A673 (cell line): ENCODE data around the gene ABLIM3. TPM values are rescaled to one million over a fixed set of nuclear protein-coding genes. Genes with fewer than 3 reads are reported as not detected.

ENCODE experiments used
- BruUV-seq: library from RNA; stranded (reverse); fragments of 400-500 nt; replicated peaks from 2 replicates; lab custom pipeline; 2021; lab: Mats Ljungman, UMichigan
- CTCF ChIA-PET: fragments of 300-600 bp; sonication (Branson Sonifier 250); formaldehyde crosslinking; loops from one replicate; lab custom pipeline; 2022; ENCODE audit warnings: antibody characterized with exemption; lab: Charles Lee
- POLR2A ChIA-PET: fragments of 300-600 bp; sonication (Branson Sonifier 250); formaldehyde crosslinking; loops from one replicate; lab custom pipeline; 2022; ENCODE audit warnings: antibody characterized with exemption; ENCODE audit not compliant: low non-redundant PET; lab: Charles Lee
- DNase-seq: peaks from one replicate; pipeline ENCODE4 v3.0.0-alpha.2; 2015; ENCODE audit warnings: low spot score
- H3K27ac ChIP-seq: fragments of 200-600 bp; sonication (generic); 2 replicates; pipeline ENCODE4 v1.5.1; 2016; ENCODE audit warnings: mixed run types, low read depth, mild to moderate bottlenecking, mixed read lengths, antibody characterized with exemption, low read length; ENCODE audit not compliant: poor library complexity, severe bottlenecking
- H3K27me3 ChIP-seq: fragments of 200-600 bp; sonication (generic); replicated peaks from 2 replicates; pipeline ENCODE4 v1.6.1; 2017; ENCODE audit warnings: mixed run types, low read depth, mild to moderate bottlenecking, mixed read lengths, antibody characterized with exemption, low read length; ENCODE audit not compliant: insufficient read depth, poor library complexity
- H3K36me3 ChIP-seq: fragments of 200-600 bp; sonication (generic); 2 replicates; pipeline ENCODE4 v1.6.1; 2016; ENCODE audit warnings: mixed run types, mild to moderate bottlenecking, mixed read lengths, antibody characterized with exemption, low read length; ENCODE audit not compliant: insufficient read depth, poor library complexity, severe bottlenecking
- H3K4me1 ChIP-seq: fragments of 200-600 bp; sonication (generic); 2 replicates; pipeline ENCODE4 v1.6.1; 2017; ENCODE audit warnings: mixed run types, mild to moderate bottlenecking, mixed read lengths, antibody characterized with exemption, low read length; ENCODE audit not compliant: insufficient read depth, poor library complexity, severe bottlenecking
- H3K4me3 ChIP-seq: fragments of 200-600 bp; sonication (generic); 2 replicates; pipeline ENCODE4 v1.5.1; 2016; ENCODE audit warnings: low read depth, mixed run types, mild to moderate bottlenecking, mixed read lengths, low read length; ENCODE audit not compliant: poor library complexity, severe bottlenecking
- H3K9me3 ChIP-seq: fragments of 200-600 bp; sonication (generic); 2 replicates; pipeline ENCODE4 v1.6.1; 2016; ENCODE audit warnings: mixed run types, low read depth, mild to moderate bottlenecking, mixed read lengths, antibody characterized with exemption, low read length; ENCODE audit not compliant: poor library complexity, severe bottlenecking
- CTCF ChIP-seq: fragments of 300-800, 200-600 bp; sonication (generic); conservative IDR thresholded peaks from 2 replicates; pipeline ENCODE4 v1.5.1; 2017; ENCODE audit warnings: low read depth, mild to moderate bottlenecking, antibody characterized with exemption, low read length, moderate library complexity, mixed read lengths
- EZH2 ChIP-seq: fragments of 200-600 bp; sonication (generic); IDR thresholded peaks from 2 replicates; pipeline ENCODE4 v1.6.1; 2017; ENCODE audit warnings: borderline replicate concordance, low read depth, mild to moderate bottlenecking, mixed read lengths, antibody characterized with exemption, low read length; ENCODE audit not compliant: poor library complexity, severe bottlenecking
- intact Hi-C: fragments of 100-400 bp; cut with micrococcal nuclease; formaldehyde crosslinking; loops from one replicate; pipeline ENCODE4 v1.10.0; 2022; ENCODE audit not compliant: unreplicated experiment
- total RNA-seq: library from RNA; stranded (reverse); gene quantifications from 2 replicates; pipeline ENCODE4 v1.2.3, GENCODE V29; 2021

Gene ABLIM3
- total RNA-seq, 1 experiment from 2014 or later, result not detected

- ChIA-PET POLR2A (no interaction called here), CTCF (no interaction called here)
- BruUV-seq, result no TSS peak
- H3K4me3 ChIP-seq, result no peak overlapping the region
- H3K4me1 ChIP-seq, result no peaks in the 10 kb centered on the region
- H3K36me3 ChIP-seq, result no peaks in the 10 kb centered on the region
- intact Hi-C loops, result no loop called here
- no peak for DNase-seq
- H3K9me3 ChIP-seq, result no peaks in the 10 kb centered on the region
- H3K27me3 ChIP-seq, result peaks cover 69% of the 10 kb centered on the region
- H3K27ac ChIP-seq, result no peak overlapping the region
- TF ChIP-seq EZH2 (no peak), CTCF (0 out of 2 replicates have a peak, but pooled peaks have one; percentile 14)
Observed at GRCh38 chr5:149238540-149238939, 97.2 kb downstream of the ABLIM3 start.

DNA sequence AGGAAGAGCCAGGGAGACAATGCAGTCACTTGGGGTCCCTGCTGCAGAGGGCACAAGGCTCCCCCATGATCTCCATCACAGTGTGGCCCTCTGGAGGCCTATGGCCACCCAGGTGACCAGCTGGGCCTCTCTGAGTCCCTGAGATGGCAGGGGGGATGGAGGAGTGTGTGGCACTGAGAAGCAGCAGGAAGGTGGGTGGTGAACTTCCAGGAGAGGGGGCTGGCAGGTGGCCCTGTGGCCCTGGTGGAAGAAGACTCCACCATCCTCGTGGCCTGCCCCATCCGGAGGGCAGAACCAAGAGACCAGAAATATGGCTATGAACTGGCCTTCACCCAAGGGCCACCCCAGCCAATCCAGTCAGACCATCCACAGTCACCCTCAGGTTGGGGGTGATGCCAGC is 98.6 kb downstream of the ABLIM3 start:
- Histone ChIP-seq H3K27ac (no peak overlapping the region), H3K27me3 (peaks cover 67% of the 10 kb centered on the region), H3K9me3 (no peaks in the 10 kb centered on the region), H3K36me3 (no peaks in the 10 kb centered on the region), H3K4me3 (no peak overlapping the region), H3K4me1 (no peaks in the 10 kb centered on the region)
- intact Hi-C loops, result no loop called here
- CTCF ChIA-PET, result no interaction called here
- DNase-seq, result no peak
- no peak for TF ChIP-seq CTCF
- no peak for TF ChIP-seq EZH2
- BruUV-seq, result no TSS peak
- POLR2A ChIA-PET, result no interaction called here

GRCh38 chr5:149240354-149240998 is 99.2 kb downstream of the ABLIM3 start:
- intact Hi-C loops, result no loop called here
- Histone ChIP-seq H3K4me1 (no peaks in the 10 kb centered on the region), H3K27me3 (peaks cover 67% of the 10 kb centered on the region), H3K9me3 (no peaks in the 10 kb centered on the region), H3K27ac (no peak overlapping the region), H3K36me3 (no peaks in the 10 kb centered on the region), H3K4me3 (no peak overlapping the region)
- POLR2A ChIA-PET, result no interaction called here
- CTCF ChIA-PET, result no interaction called here
- TF ChIP-seq EZH2 (no peak), CTCF (no peak)
- no TSS peak for BruUV-seq
- no peak for DNase-seq
